Activated T-helper 2 cell treated with anti-CD3 and anti-CD28 coated beads, Interferon-gamma antibody, Interleukin-2, Interleukin-4, amounts not matched to agents 10 μg/mL and 5 μg/mL and 100 μg/mL, durations not matched to agents 14 hours and 24 hours and 36 hours (primary cell): ENCODE measurements around the gene KLK15. TPM values are rescaled to one million over a fixed set of nuclear protein-coding genes. Genes with fewer than 3 reads are reported as not detected.

Source experiments
- DNase-seq: peaks from one replicate; pipeline ENCODE4 v3.0.0; 2021; ENCODE audit warnings: low spot score
- H3K27ac Mint-ChIP-seq: one replicate; pipeline ENCODE4 v1.8.0; 2021; ENCODE audit warnings: mixed read lengths
- H3K27me3 Mint-ChIP-seq: one replicate; pipeline ENCODE4 v1.8.0; 2021; ENCODE audit warnings: low read depth, mixed read lengths
- H3K36me3 Mint-ChIP-seq: one replicate; pipeline ENCODE4 v1.8.0; 2021; ENCODE audit warnings: low read depth, mixed read lengths
- H3K4me1 Mint-ChIP-seq: one replicate; pipeline ENCODE4 v1.8.0; 2021; ENCODE audit warnings: low read depth, mixed read lengths
- H3K4me3 Mint-ChIP-seq: one replicate; pipeline ENCODE4 v1.8.0; 2021; ENCODE audit warnings: low read depth, mild to moderate bottlenecking, moderate library complexity, mixed read lengths
- H3K9me3 Mint-ChIP-seq: one replicate; pipeline ENCODE4 v1.8.0; 2021; ENCODE audit warnings: mixed read lengths
- intact Hi-C: fragments of 100-400 bp; cut with micrococcal nuclease; formaldehyde crosslinking; loops from one replicate; pipeline ENCODE4 v1.15.1; 2023
- total RNA-seq: library from RNA; stranded (reverse); gene quantifications from 2 replicates; pipeline ENCODE4 v1.2.3, GENCODE V29; 2022

KLK15 gene
- total RNA-seq, 1 donor from 2014 or later, result not detected

- intact Hi-C loops, result loop anchor here (10.0 kb wide), 1 partner anchor 87 kb away; no protein-coding TSS in a partner anchor
- H3K4me1 Mint-ChIP-seq, result peaks cover 11% of the 10 kb centered on the region
- H3K9me3 Mint-ChIP-seq, result no peaks in the 10 kb centered on the region
- no peak for DNase-seq
- no peak overlapping the region for H3K27ac Mint-ChIP-seq
- H3K27me3 Mint-ChIP-seq, result peaks cover 24% of the 10 kb centered on the region
- H3K4me3 Mint-ChIP-seq, result no peak overlapping the region
- no peaks in the 10 kb centered on the region for H3K36me3 Mint-ChIP-seq
Measured at GRCh38 chr19:50838239-50838638, 4.9 kb upstream of the KLK15 start.

DNA sequence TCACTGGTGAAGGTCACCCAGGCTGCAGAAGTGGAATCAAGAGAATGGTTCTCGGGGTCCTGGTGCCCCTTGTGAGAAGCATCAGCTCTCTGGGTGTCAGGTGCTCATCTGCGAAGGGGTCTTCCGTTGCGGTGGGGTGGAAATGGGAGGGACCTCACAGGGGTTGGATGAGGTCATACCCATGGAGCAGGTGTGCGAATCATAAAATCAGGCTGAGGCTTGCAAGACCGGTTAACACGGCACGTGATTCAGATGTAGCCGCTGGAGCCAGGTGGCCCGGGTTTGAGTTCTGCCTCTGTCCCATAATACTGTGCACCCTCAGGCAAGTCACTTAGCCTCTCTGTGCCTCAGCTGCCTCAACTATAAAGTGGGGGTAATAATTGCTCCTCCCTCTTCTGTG lies 3.9 kb upstream of the KLK15 start:
- DNase-seq, result no peak
- Mint-ChIP-seq H3K4me3 (peak overlapping the region; percentile 1), H3K27ac (no peak overlapping the region), H3K4me1 (peaks cover 11% of the 10 kb centered on the region), H3K27me3 (peaks cover 28% of the 10 kb centered on the region), H3K36me3 (no peaks in the 10 kb centered on the region), H3K9me3 (no peaks in the 10 kb centered on the region)
- intact Hi-C loops, result loop anchor here (10.0 kb wide), 1 partner anchor 88 kb away; no protein-coding TSS in a partner anchor

GRCh38 chr19:50836543-50837195 lies 3.3 kb upstream of the KLK15 start:
- peak overlapping the region; percentile 51 for H3K27ac Mint-ChIP-seq
- no peak for DNase-seq
- H3K4me1 Mint-ChIP-seq, result peaks cover 11% of the 10 kb centered on the region
- H3K4me3 Mint-ChIP-seq, result peak overlapping the region; percentile 79
- no peaks in the 10 kb centered on the region for H3K9me3 Mint-ChIP-seq
- no peaks in the 10 kb centered on the region for H3K36me3 Mint-ChIP-seq
- intact Hi-C loops, result loop anchor here (1.0 to 10.0 kb wide), 2 partner anchors 33 to 88 kb away; no protein-coding TSS in a partner anchor
- peaks cover 27% of the 10 kb centered on the region for H3K27me3 Mint-ChIP-seq

DNA sequence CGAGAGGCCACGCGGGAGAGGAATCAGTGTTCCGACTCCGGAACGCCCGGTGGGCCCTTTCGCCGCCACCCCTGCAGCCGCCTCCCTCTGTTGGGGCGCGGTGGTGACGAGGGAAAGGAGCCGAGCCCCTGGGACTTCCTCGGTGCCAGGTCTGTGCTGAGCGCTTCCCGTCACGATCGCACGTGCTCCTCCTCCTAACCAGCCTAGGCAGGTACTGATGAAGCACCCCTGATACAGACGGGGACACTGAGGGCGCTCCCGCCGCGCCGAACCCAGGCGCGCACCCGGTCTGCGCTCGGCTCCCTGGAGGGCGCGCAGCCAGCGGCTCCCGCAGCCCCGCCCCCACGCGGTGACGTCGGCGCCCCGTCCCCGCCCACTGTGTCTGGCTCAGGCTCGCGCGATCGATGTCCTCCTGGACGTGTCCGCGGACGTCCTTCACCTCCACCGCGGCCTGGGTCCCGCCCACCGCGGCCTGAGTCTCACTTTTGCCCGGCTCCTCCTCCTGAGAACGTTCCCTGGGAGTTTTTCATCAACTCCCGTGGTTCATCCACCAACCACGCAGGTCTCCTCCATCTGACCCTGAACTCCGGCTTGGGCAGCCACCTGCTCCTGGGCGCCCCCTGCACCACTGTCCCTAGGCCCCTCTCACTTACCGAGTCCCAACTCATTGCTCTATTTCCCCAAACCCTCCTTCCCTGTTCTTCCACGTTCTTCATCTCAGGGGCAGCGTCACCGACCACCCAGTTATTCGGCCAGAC lies 2.6 kb upstream of the KLK15 start:
- H3K27ac Mint-ChIP-seq, result peak overlapping the region; percentile 51
- intact Hi-C loops, result loop anchor here (1.0 to 10.0 kb wide), 2 partner anchors 33 to 89 kb away; no protein-coding TSS in a partner anchor

GRCh38 chr19:50835103-50835784 lies 1.9 kb upstream of the KLK15 start:
- H3K4me1 Mint-ChIP-seq, result peaks cover 11% of the 10 kb centered on the region
- no peaks in the 10 kb centered on the region for H3K36me3 Mint-ChIP-seq
- intact Hi-C loops, result loop anchor here (10.0 kb wide), 1 partner anchor 90 kb away; no protein-coding TSS in a partner anchor
- no peak overlapping the region for H3K27ac Mint-ChIP-seq
- DNase-seq, result no peak
- no peaks in the 10 kb centered on the region for H3K9me3 Mint-ChIP-seq
- H3K27me3 Mint-ChIP-seq, result peaks cover 30% of the 10 kb centered on the region
- peak overlapping the region; percentile 79 for H3K4me3 Mint-ChIP-seq

More for the DNA sequence above, 2.6 kb upstream of the KLK15 start:
- Mint-ChIP-seq H3K27me3 (peaks cover 30% of the 10 kb centered on the region), H3K4me1 (peaks cover 11% of the 10 kb centered on the region), H3K9me3 (no peaks in the 10 kb centered on the region), H3K4me3 (peak overlapping the region; percentile 79), H3K36me3 (no peaks in the 10 kb centered on the region)
- peak; percentile 75 for DNase-seq

DNA sequence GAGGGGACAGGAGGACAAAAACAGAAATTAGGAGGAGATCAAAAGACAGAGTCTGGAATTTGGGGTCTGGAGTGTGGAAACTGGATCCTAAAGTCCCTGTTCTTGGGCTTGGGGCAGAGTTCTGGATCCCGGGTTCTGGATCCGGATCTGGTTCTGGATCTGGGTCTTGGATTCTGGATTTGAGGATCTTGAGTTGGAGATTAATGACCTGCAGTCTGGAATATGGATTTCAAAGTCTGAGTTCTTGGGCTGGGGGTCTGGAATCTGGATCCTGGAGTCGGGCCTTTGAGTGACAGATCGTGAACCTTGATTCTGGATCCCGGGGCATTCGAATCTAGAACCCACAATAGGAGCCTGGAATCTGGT lies 411 bp upstream of the KLK15 start:
- peaks cover 11% of the 10 kb centered on the region for H3K4me1 Mint-ChIP-seq
- no peaks in the 10 kb centered on the region for H3K9me3 Mint-ChIP-seq
- intact Hi-C loops, result loop anchor here (10.0 kb wide), 1 partner anchor 91 kb away; no protein-coding TSS in a partner anchor
- H3K27ac Mint-ChIP-seq, result no peak overlapping the region
- no peak for DNase-seq
- peaks cover 30% of the 10 kb centered on the region for H3K27me3 Mint-ChIP-seq
- no peak overlapping the region for H3K4me3 Mint-ChIP-seq
- no peaks in the 10 kb centered on the region for H3K36me3 Mint-ChIP-seq

DNA sequence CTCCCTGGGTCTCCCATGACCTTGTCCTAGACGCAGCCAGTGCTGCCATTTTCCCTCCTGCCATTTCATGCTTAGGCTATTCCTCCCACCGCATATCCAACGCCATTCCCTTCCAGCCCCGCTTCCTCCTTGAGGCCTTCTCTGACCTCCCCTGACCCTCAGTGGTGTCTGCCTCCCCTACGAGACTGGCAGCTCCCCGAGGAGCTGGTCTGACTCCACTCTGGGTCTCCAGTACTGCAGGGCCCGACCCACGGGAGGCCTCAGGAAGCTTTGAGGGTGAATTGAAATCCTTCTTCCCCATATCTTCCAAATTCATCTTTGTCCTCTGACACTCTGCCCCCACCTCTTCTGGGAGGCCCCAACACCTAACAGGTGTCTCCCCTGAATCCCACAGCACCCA lies 708 bp downstream of the KLK15 start:
- Mint-ChIP-seq H3K27ac (no peak overlapping the region), H3K36me3 (no peaks in the 10 kb centered on the region), H3K4me1 (peaks cover 8% of the 10 kb centered on the region), H3K4me3 (no peak overlapping the region), H3K27me3 (peaks cover 28% of the 10 kb centered on the region), H3K9me3 (no peaks in the 10 kb centered on the region)
- DNase-seq, result no peak
- intact Hi-C loops, result loop anchor here (10.0 kb wide), 1 partner anchor 92 kb away; no protein-coding TSS in a partner anchor

- Mint-ChIP-seq H3K9me3 (no peaks in the 10 kb centered on the region), H3K4me1 (peaks cover 5% of the 10 kb centered on the region), H3K27ac (no peak overlapping the region), H3K27me3 (peaks cover 15% of the 10 kb centered on the region), H3K4me3 (no peak overlapping the region), H3K36me3 (no peaks in the 10 kb centered on the region)
- intact Hi-C loops, result loop anchor here (10.0 kb wide), 1 partner anchor 94 kb away; no protein-coding TSS in a partner anchor
- DNase-seq, result no peak
Measured at GRCh38 chr19:50831026-50831396, 2.4 kb downstream of the KLK15 start.

DNA sequence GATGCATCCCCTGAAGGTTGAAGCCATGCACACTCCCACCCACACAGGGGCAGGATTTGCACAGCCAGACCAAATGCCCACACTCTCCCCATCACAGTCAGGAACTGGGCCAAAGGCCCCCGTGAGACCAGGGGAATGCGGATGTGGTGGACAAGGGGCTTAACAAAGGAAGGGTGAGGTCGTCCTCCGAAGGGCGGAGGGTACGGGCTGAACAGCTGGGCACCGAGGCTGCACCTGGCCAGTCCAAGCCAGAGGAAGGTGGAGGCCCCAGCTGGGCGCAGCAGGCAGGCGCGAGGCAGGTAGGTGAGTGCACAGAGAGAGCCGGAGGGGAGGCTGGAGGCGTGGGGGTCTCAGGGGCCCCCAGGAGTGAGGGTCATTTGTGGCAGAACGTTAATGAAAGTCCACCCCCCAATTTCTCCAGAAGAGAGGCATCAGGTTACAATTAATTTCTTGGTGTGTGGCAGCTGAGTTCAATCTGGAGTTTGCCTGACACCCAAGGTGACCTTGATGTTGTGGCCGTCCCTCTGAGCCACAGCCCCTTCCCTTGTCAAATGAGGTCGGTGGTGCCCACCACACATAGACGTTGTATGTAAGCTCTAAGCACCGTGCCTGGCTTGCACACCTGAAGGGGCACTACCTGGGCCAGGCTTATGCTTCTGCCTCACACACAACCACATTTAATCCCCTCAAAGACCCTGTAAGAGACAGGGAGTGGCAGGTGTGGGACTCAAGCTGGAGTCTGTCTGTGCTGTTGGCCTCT lies 2.9 kb downstream of the KLK15 start:
- DNase-seq, result no peak
- Mint-ChIP-seq H3K4me1 (peaks cover 3% of the 10 kb centered on the region), H3K36me3 (no peaks in the 10 kb centered on the region), H3K27me3 (peaks cover 16% of the 10 kb centered on the region), H3K9me3 (no peaks in the 10 kb centered on the region), H3K4me3 (no peak overlapping the region), H3K27ac (no peak overlapping the region)
- intact Hi-C loops, result loop anchor here (10.0 kb wide), 1 partner anchor 94 kb away; no protein-coding TSS in a partner anchor

DNA sequence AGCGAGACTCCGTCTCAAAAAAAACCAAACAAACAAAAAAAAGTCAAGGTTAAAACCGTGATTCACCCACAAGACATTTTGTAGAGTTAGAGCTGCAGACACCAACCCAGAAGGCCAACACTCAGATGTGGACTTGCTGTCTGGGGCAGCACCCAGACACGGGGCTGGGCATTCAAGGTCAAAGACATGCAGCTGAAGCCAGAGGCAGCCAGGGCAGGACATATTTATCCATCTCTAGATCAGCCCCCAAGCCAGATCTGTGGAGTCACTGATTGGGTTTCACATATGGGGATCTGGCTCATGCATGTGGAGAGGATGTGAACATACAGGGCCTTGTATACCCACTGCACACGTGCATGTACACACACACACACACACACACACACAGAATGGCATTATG lies 3.6 kb downstream of the KLK15 start:
- H3K36me3 Mint-ChIP-seq, result no peaks in the 10 kb centered on the region
- H3K4me3 Mint-ChIP-seq, result no peak overlapping the region
- H3K4me1 Mint-ChIP-seq, result no peaks in the 10 kb centered on the region
- intact Hi-C loops, result loop anchor here (10.0 kb wide), 1 partner anchor 95 kb away; no protein-coding TSS in a partner anchor
- no peak overlapping the region for H3K27ac Mint-ChIP-seq
- H3K9me3 Mint-ChIP-seq, result no peaks in the 10 kb centered on the region
- no peak for DNase-seq
- peaks cover 12% of the 10 kb centered on the region for H3K27me3 Mint-ChIP-seq

GRCh38 chr19:50827476-50827875 lies 5.9 kb downstream of the KLK15 start:
- no peak overlapping the region for H3K4me3 Mint-ChIP-seq
- H3K27me3 Mint-ChIP-seq, result peaks cover 13% of the 10 kb centered on the region
- intact Hi-C loops, result no loop called here
- no peaks in the 10 kb centered on the region for H3K36me3 Mint-ChIP-seq
- no peaks in the 10 kb centered on the region for H3K9me3 Mint-ChIP-seq
- H3K27ac Mint-ChIP-seq, result no peak overlapping the region
- H3K4me1 Mint-ChIP-seq, result no peaks in the 10 kb centered on the region
- no peak for DNase-seq
